ENCODE measurements around the gene KIDINS220. TPM values are rescaled to one million over a fixed set of nuclear protein-coding genes. Genes with fewer than 3 reads are reported as not detected.

Gene KIDINS220
- total RNA-seq, 2 donors from 2014 or later = 36.1 to 49.9 TPM

GRCh38 chr2:8714971-8715370 is 122.4 kb downstream of the KIDINS220 start:
- Histone ChIP-seq H3K36me3 (no peaks in the 10 kb centered on the region), H3K9me3 (no peaks in the 10 kb centered on the region), H3K27me3 (no peaks in the 10 kb centered on the region), H3K27ac (no peak overlapping the region), H3K4me3 (no peak overlapping the region), H3K4me1 (no peaks in the 10 kb centered on the region)
- DNase-seq (ENCODE audit: low spot score) = no peak
- no peak for TF ChIP-seq CTCF (IDR thresholded peaks at IDR 0.05)

GRCh38 chr2:8714283-8714682 is 123.1 kb downstream of the KIDINS220 start:
- Histone ChIP-seq H3K27ac (no peak overlapping the region), H3K9me3 (no peaks in the 10 kb centered on the region), H3K36me3 (no peaks in the 10 kb centered on the region), H3K27me3 (no peaks in the 10 kb centered on the region), H3K4me3 (no peak overlapping the region), H3K4me1 (no peaks in the 10 kb centered on the region)
- no peak for DNase-seq (ENCODE audit: low spot score)
- TF ChIP-seq CTCF (IDR thresholded peaks at IDR 0.05) = no peak

- Histone ChIP-seq H3K4me3 (no peak overlapping the region), H3K27me3 (no peaks in the 10 kb centered on the region), H3K9me3 (no peaks in the 10 kb centered on the region), H3K36me3 (no peaks in the 10 kb centered on the region), H3K27ac (no peak overlapping the region), H3K4me1 (no peaks in the 10 kb centered on the region)
- DNase-seq (ENCODE audit: low spot score) = no peak
- no peak for TF ChIP-seq CTCF (IDR thresholded peaks at IDR 0.05)
Observed at GRCh38 chr2:8710951-8711350, 126.5 kb downstream of the KIDINS220 start.

- Histone ChIP-seq H3K9me3 (no peaks in the 10 kb centered on the region), H3K27ac (no peak overlapping the region), H3K36me3 (no peaks in the 10 kb centered on the region), H3K4me1 (no peaks in the 10 kb centered on the region), H3K27me3 (no peaks in the 10 kb centered on the region), H3K4me3 (no peak overlapping the region)
- TF ChIP-seq CTCF (IDR thresholded peaks at IDR 0.05) = no peak
- DNase-seq (ENCODE audit: low spot score) = no peak
Observed at GRCh38 chr2:8709611-8710010, 127.8 kb downstream of the KIDINS220 start.

GRCh38 chr2:8704906-8705305 is 132.5 kb downstream of the KIDINS220 start:
- Histone ChIP-seq H3K9me3 (no peaks in the 10 kb centered on the region), H3K4me1 (no peaks in the 10 kb centered on the region), H3K36me3 (no peaks in the 10 kb centered on the region), H3K27me3 (no peaks in the 10 kb centered on the region), H3K27ac (no peak overlapping the region), H3K4me3 (no peak overlapping the region)
- TF ChIP-seq CTCF (IDR thresholded peaks at IDR 0.05) = no peak
- DNase-seq (ENCODE audit: low spot score) = no peak

GRCh38 chr2:8701681-8702379 is 135.6 kb downstream of the KIDINS220 start:
- Histone ChIP-seq H3K36me3 (no peaks in the 10 kb centered on the region), H3K4me1 (no peaks in the 10 kb centered on the region), H3K9me3 (no peaks in the 10 kb centered on the region), H3K27me3 (no peaks in the 10 kb centered on the region), H3K4me3 (no peak overlapping the region), H3K27ac (no peak overlapping the region)
- no peak for TF ChIP-seq CTCF (IDR thresholded peaks at IDR 0.05)
- DNase-seq (ENCODE audit: low spot score) = no peak

All from right atrium auricular region (tissue), 2 donors.